Stimulated activated CD4-positive, alpha-beta T cell treated with anti-CD3 and anti-CD28 coated beads, TNF-alpha, amount 100 ng/mL, for 24 hours (primary cell): ENCODE measurements around the gene FMNL2.
A peak's percentile ranks its signal among the peaks of the same experiment; 100 is the strongest.

ENCODE experiments used
- DNase-seq, 3 experiments: peaks; one replicate each; pipeline ENCODE4 v3.0.0-alpha.2; 2020; ENCODE audit warnings: low read depth in 3 of 3

FMNL2 gene

GRCh38 chr2:152615177-152615576, 280.2 kb downstream of the FMNL2 start:
- DNase-seq, result no peak

- DNase-seq, result no peak
These were observed 282.6 kb downstream of the FMNL2 start for GRCh38 chr2:152617456-152618192.

- DNase-seq, result no peak
These were observed 283.2 kb downstream of the FMNL2 start for GRCh38 chr2:152618193-152618564.

- DNase-seq, result no peak
These were observed 285.2 kb downstream of the FMNL2 start for GRCh38 chr2:152620208-152620607.

- DNase-seq, result no peak
These were observed 286.0 kb downstream of the FMNL2 start for GRCh38 chr2:152620985-152621384.

- no peak for DNase-seq
These were observed 287.2 kb downstream of the FMNL2 start for GRCh38 chr2:152622219-152622618.

GRCh38 chr2:152623076-152623740, 288.2 kb downstream of the FMNL2 start:
- DNase-seq, result no peak

GRCh38 chr2:152623775-152624174, 288.8 kb downstream of the FMNL2 start:
- no peak for DNase-seq

- DNase-seq, result no peak
These were observed 289.8 kb downstream of the FMNL2 start for GRCh38 chr2:152624805-152625204.

GRCh38 chr2:152626911-152627339, 292.0 kb downstream of the FMNL2 start:
- DNase-seq, result no peak

- DNase-seq, result no peak
These were observed 292.5 kb downstream of the FMNL2 start for GRCh38 chr2:152627351-152627957.

GRCh38 chr2:152629202-152629601, 294.2 kb downstream of the FMNL2 start:
- no peak for DNase-seq

GRCh38 chr2:152630466-152630865, 295.5 kb downstream of the FMNL2 start:
- DNase-seq, result no peak

- DNase-seq, result no peak
These were observed 297.8 kb downstream of the FMNL2 start for GRCh38 chr2:152632736-152633135.

- DNase-seq, result peak; percentile 38 to 54 (median 54)
These were observed 300.8 kb downstream of the FMNL2 start for GRCh38 chr2:152635635-152636298.

- DNase-seq, result no peak
These were observed 302.3 kb downstream of the FMNL2 start for GRCh38 chr2:152637251-152637650.

- no peak for DNase-seq
These were observed 303.1 kb downstream of the FMNL2 start for GRCh38 chr2:152638056-152638455.

- no peak for DNase-seq
These were observed 303.6 kb downstream of the FMNL2 start for GRCh38 chr2:152638590-152638989.

- DNase-seq, result no peak
These were observed 309.4 kb downstream of the FMNL2 start for GRCh38 chr2:152644189-152644873.

- DNase-seq, result no peak
These were observed 311.3 kb downstream of the FMNL2 start for GRCh38 chr2:152646264-152646663.

- DNase-seq, result no peak
These were observed 311.8 kb downstream of the FMNL2 start for GRCh38 chr2:152646775-152647174.

GRCh38 chr2:152647552-152647951, 312.6 kb downstream of the FMNL2 start:
- DNase-seq, result no peak
